Esophagus squamous epithelium (tissue), 4 donors: ENCODE results near the gene ASB18.

ENCODE experiments used
- CTCF ChIP-seq, 6 experiments: fragments of 450-650 bp in 4 of 6; fragments of 200-600 bp in 2 of 6; sonication (generic) in 2 of 6; IDR thresholded peaks; one replicate each; pipeline ENCODE4 v1.5.1; 2016 to 2019; ENCODE audit warnings: antibody characterized with exemption in 6 of 6, mild to moderate bottlenecking in 4 of 6, moderate library complexity in 4 of 6
- POLR2A ChIP-seq, 4 donors: fragments of 450-650 bp; IDR thresholded peaks; one replicate each; pipeline ENCODE4 v1.6.1; 2017; ENCODE audit warnings: antibody characterized with exemption in 4 of 4, mild to moderate bottlenecking in 4 of 4, moderate library complexity in 3 of 4

GRCh38 chr2:236223675-236224074 is 40.5 kb downstream of the ASB18 start:
- TF ChIP-seq CTCF (IDR thresholded peaks at IDR 0.05), result no peak
- no peak for TF ChIP-seq POLR2A (IDR thresholded peaks at IDR 0.05)
